ENCODE results near the gene CASS4.

CASS4 gene

GRCh38 chr20:56418385-56418861, 6.4 kb downstream of the CASS4 start:
- no peaks in the 10 kb centered on the region for H3K36me3 ChIP-seq (ENCODE audit: control insufficient read depth, insufficient read depth, low read length)
- H3K9ac ChIP-seq: no peak overlapping the region
- no peak overlapping the region for H3K4me2 ChIP-seq (ENCODE audit: low read length)
- H3K4me3 ChIP-seq (ENCODE audit: low read depth, low read length): no peak overlapping the region
- H3K4me1 ChIP-seq: no peaks in the 10 kb centered on the region
- no peak for TF ChIP-seq CTCF (IDR thresholded peaks at IDR 0.05)
- no peaks in the 10 kb centered on the region for H3K27me3 ChIP-seq (ENCODE audit: control insufficient read depth, insufficient read depth, low read length)
- no peak overlapping the region for H3K27ac ChIP-seq
- no peaks in the 10 kb centered on the region for H3K79me2 ChIP-seq
- H2AFZ ChIP-seq: no peak overlapping the region
- no peaks in the 10 kb centered on the region for H3K9me3 ChIP-seq (ENCODE audit: control insufficient read depth, low read length)

- H3K4me1 ChIP-seq: no peaks in the 10 kb centered on the region
- no peaks in the 10 kb centered on the region for H3K27me3 ChIP-seq (ENCODE audit: control insufficient read depth, insufficient read depth, low read length)
- no peak overlapping the region for H3K9ac ChIP-seq
- no peak overlapping the region for H3K4me2 ChIP-seq (ENCODE audit: low read length)
- H3K36me3 ChIP-seq (ENCODE audit: control insufficient read depth, insufficient read depth, low read length): no peaks in the 10 kb centered on the region
- no peak overlapping the region for H2AFZ ChIP-seq
- H3K79me2 ChIP-seq: no peaks in the 10 kb centered on the region
- no peaks in the 10 kb centered on the region for H3K9me3 ChIP-seq (ENCODE audit: control insufficient read depth, low read length)
- TF ChIP-seq CTCF (IDR thresholded peaks at IDR 0.05): no peak
- H3K4me3 ChIP-seq (ENCODE audit: low read depth, low read length): no peak overlapping the region
- no peak overlapping the region for H3K27ac ChIP-seq
Observed at GRCh38 chr20:56420028-56420427, 8.0 kb downstream of the CASS4 start.

GRCh38 chr20:56420940-56421688, 9.1 kb downstream of the CASS4 start:
- H3K27ac ChIP-seq: no peak overlapping the region

GRCh38 chr20:56422076-56422823, 10.2 kb downstream of the CASS4 start:
- Histone ChIP-seq H3K9ac (no peak overlapping the region), H3K4me2 (ENCODE audit: low read length) (no peak overlapping the region), H3K27ac (no peak overlapping the region), H3K79me2 (no peaks in the 10 kb centered on the region), H3K4me3 (ENCODE audit: low read depth, low read length) (no peak overlapping the region), H3K9me3 (ENCODE audit: control insufficient read depth, low read length) (no peaks in the 10 kb centered on the region), H2AFZ (no peak overlapping the region), H3K36me3 (ENCODE audit: control insufficient read depth, insufficient read depth, low read length) (no peaks in the 10 kb centered on the region), H3K4me1 (no peaks in the 10 kb centered on the region), H3K27me3 (ENCODE audit: control insufficient read depth, insufficient read depth, low read length) (no peaks in the 10 kb centered on the region)
- TF ChIP-seq CTCF (IDR thresholded peaks at IDR 0.05): no peak

More at GRCh38 chr20:56420940-56421688, 9.1 kb downstream of the CASS4 start:
- H3K4me3 ChIP-seq (ENCODE audit: low read depth, low read length): no peak overlapping the region
- H2AFZ ChIP-seq: no peak overlapping the region
- TF ChIP-seq CTCF (IDR thresholded peaks at IDR 0.05): no peak
- H3K27me3 ChIP-seq (ENCODE audit: control insufficient read depth, insufficient read depth, low read length): no peaks in the 10 kb centered on the region
- no peaks in the 10 kb centered on the region for H3K36me3 ChIP-seq (ENCODE audit: control insufficient read depth, insufficient read depth, low read length)
- H3K4me2 ChIP-seq (ENCODE audit: low read length): no peak overlapping the region
- no peaks in the 10 kb centered on the region for H3K4me1 ChIP-seq
- no peaks in the 10 kb centered on the region for H3K79me2 ChIP-seq
- H3K9me3 ChIP-seq (ENCODE audit: control insufficient read depth, low read length): no peaks in the 10 kb centered on the region
- H3K9ac ChIP-seq: no peak overlapping the region
